GDM1 (cell line): ENCODE data around the gene METTL3.

Experiments used
- DNase-seq: peaks from one replicate; lab custom pipeline; 2025; lab: John Stamatoyannopoulos, UW

The METTL3 gene

DNA sequence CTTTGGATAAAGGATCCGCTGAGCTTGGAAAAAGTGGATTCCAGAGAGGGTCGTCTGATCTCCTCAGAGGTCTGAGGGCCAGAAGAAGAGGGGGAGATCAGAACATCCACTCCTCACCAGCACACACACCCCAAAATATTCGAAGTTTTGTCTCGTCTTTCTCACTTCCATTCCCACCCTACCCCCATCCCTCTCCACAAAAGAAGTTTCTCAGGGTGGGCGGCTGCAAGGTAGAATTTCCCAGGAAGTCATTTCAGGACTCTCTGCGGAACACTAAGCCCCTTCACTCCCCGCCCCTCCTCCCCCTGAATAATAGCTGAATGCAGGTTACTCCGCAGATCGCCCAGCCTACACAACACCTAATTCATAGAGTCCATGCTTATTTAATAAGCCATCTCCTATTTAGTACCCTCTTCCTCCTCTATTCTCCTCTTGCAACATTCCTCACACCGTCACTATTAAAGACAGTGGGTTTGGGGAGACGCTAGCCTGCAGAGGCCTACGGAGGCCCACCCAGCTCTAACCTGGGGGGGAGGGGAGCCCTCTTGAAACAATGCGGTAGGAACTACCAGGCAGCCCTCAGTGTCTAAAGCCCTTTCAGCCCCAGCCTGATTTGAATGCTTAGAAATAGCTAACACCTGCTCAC is 15.7 kb upstream of the METTL3 start:
- no peak for DNase-seq

DNA sequence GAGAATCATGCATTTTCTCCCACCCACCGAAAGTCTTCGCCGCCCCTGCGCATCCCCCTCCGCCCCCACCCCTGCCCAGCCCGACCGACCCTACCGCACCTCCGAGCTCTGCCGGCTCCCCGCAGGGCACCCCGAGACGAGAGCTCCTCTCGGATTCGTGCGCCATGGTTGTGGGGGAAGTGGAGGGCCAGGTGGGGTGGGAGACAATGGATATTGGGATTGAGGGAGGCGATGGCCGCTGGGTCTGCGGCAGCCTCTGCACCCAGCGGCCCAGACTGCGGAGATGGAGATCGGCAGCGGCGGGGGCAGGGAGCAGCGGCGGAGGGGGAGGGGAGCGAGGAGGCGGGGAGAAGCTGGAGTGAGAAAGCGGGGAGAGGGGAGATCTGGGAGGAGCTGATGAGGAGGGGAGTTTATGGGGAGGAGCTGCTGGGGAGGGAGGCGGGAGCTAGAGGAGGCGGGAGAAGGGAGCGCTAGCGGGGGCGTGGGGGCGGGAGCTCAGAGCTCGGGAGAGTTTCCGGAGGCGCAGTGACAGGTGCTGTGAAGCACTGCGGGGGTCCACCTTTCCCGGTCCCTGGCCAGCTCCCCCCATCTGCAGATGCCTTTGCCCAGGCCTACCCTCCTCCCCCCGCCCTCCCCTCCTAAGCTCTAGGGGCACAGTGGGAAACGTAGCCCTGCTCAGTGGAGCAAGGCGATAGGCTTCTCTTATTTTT is 15.0 kb upstream of the METTL3 start, which contains the start of gene SALL2:
Gene SALL2 (minus strand): TSS at position 385 of the 710 bp plus-strand sequence. CDS start 219 bp downstream, at position 166.
- DNase-seq = no peak

DNA sequence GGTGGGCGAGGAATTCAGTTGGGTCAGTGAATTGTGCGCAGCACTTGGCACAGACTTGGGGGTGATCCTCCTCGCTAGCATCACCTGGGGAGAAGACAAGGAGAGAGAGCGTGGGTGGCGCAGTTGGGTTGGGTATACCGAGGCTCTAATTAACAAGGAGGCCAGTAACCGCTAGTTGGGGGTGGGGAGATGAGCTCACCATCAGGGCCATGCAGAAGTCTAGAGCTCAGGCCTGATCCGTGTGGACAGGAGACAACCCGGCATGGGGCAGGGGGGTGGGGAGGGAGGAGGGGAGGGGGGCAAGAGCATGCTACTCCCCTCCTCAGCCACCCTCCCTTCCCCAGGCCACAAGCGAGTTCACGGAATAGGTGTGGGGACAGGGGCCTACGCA is 14.4 kb upstream of the METTL3 start:
- DNase-seq = no peak

DNA sequence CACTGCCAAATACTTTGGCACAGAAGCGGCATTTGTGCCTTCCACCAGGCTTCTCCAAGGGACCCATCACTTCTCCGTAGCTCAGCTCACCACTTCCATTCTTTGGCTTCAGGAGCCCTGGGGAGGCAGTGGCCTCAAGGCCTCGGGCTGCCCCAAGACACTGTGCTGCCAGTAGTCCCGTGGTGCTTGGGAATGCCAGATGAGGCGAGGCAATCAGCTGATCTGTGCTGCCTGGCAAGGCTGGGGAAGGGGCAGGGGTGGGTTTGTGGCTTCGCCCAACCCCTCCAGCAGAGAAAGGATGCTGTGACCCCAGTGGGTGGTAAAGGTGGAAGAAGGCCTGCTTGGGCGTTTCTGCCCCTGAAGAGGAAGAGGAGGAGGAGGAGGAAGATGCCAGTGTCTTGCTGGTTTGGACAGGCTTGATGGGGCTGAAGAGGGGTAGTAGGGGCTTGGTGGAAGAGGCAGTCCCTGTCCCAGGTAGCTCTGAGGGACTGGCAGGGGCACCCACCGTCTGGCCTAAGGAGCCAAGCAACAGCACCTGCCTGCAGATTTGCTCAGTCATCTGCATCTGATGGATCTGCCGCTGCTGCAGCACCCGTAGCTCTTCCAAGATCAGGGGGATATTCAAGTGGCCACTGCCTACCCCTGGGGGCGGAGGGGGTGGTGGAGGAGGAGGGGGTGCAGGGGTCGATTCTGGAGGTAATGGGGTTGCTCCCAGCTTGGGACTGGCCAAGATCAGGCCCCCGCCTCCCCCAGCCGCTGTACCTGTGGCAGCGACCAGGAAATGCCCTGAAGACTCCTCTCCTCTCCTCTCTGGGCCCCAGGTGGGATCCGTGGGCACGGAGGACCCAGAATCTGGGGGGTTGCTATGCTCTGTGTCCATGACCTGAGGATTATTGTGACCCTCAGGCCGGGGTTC is 13.7 kb upstream of the METTL3 start:
- DNase-seq = no peak

DNA sequence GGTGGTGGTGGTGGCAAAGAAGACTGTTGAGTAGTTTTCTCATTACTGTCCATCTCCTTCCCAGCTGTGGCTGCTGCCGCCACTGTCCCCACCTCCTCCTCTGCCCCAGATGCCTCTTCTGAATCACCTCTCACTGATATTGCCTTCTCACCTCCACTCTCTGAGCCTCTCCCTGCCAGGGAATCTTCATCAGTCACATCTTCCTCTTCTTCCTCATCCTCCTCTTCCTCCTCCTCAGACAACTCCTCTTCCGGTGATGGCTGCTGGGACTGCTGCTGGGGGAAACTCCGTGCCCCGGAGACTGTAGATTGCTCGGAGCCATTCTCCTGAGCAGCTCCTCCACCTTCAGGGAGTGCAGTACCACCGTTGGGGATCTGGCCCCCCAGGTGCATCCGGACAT is 12.1 kb upstream of the METTL3 start:
- no peak for DNase-seq

DNA sequence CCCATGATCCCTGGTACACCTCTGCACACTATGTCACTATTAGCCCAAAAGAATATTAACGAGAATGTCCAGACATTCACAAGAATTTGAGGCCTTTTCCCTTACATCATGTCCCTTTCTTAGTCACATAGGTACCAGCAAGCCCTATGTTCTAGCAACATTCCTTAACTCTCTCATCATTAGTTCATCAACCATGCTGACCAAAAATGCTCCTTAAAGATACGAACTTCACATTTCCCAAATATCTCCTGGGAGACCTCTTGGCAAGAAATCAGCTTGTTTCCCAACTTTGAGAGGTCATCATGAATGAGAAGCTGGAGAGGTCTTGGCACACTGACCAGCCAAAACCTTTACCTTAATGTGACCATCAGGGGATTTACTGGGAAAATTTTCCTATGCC is 10.4 kb upstream of the METTL3 start:
- DNase-seq = no peak

DNA sequence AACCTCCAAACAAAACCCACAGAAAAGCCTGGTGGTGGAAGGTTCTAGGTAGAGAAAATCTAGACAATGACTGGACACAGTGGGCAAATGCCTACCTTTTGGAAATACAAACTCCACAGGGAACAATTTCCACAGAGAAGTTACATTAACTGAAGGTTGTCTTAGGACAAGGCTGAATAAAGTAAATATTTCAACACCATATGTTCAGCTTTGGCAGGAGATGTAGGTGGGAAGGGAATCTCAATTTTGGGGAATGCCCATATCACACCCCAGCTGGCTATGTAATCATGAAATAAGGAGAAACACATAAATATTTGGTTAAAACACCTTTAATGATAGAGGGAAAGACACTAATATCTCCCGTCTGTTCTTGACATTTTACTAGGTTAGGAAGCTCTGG is 9.6 kb upstream of the METTL3 start:
- no peak for DNase-seq

DNA sequence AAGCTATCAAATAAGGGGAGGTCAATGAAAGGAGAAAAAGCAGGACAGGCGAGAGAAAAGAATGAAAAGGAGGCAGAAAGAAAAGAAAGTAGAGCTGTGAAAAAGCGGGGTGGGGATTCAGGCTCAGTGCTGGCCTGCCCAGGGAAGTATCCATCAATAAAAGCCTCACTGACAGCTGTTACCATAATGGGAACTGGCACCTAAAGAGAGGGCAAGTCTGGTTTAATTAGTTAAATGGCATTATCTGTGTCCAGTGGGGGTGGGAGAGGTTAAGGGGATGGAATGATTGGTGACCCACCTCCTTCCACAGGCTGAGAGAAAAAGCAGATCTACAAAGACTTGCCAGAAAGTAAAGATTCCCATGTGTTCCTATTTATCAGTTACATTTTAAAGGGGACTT is 7.6 kb upstream of the METTL3 start:
- no peak for DNase-seq

DNA sequence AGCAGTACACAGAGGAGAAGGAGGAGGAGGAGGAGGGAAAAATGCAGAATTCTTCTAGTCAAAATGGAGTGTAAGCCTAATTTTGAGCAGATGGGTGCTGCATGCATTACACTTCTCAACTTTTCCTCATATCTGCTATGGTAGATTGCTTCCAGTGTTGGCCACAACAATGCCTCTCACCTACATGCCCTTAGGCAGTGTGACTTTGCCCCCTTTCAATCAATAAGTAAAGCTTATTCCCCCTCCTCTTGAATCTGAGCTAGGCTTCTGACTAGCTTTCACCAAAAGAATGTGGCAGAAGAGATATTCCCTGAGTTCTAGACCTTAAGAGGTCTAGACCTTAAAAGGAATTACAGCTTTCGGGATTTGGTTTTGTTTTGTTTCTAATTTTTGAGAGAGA is 3.2 kb upstream of the METTL3 start:
- no peak for DNase-seq

DNA sequence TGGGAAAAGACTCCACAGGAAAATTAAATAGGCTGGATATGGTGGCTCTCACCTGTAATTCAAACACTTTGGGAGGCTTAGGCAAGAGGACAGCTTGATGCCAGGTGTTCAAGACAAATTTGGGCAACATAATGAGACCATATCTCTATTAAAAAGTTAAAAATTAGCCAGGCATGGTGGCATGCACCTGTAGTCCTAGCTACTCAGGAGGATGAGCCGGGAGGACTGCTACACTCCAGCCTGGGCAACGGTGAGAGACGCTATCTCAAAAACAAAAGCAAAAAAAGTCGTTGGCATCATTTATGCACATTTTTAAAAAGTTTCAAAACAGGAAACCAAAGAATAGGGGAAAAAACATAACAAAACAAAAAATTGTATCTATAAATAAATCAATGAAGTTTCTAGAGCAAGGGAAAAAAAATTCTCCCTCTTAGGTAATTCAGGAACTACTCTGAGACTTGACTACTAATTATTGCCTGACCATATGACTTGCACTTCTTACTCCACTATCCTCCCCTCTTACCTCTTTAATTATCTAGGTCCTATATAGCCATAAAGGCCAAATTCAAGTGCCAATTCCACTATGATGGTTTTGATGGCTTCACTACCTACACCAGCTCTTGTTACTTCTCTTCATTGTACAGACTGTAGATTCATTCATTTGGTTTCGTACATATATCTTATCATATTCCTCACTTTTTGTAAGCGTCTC is 1.6 kb downstream of the METTL3 start:
- no peak for DNase-seq

DNA sequence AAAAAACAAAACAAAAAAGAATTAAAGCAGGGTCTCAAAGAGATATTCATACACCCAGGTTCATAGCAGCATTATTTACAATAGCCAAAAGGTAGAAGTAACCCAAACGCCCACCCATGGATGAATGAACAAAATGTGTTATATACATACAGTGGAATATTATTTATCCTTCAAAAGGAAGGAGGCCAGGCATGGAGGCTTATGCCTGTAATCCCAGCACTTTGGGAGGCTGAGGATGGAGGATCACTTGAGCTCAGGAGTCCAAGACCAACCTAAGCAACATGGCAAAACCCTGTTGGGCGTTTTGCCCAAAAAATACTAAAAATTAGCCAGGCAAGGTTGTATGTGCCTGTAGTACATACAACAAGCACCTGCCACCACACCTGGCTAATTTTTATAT is 4.6 kb downstream of the METTL3 start:
- DNase-seq = no peak

DNA sequence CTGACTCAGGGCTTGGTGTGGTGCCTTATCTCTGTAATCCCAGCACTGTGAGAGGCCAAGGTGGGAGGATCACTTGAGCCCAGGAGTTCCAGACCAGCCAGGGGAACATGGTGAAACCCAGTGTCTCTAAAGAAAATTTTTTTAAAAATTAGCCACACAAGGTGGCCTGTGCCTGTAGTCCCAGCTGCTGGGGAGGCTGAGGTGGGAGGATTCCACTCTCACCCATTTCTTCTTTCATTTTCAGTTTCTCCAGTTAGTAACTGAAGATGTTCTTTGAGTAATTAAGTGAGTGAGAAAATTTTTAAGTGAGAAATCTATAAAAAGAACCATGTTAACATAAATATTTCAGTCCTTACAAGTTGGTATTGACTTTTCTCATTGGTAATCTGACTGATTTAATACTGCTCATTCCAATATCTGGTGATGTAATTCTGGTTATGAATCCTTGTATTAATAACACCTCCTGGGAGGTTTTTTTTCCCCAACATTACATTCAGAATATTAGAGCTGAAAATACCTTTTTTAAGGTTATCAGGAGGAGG is 6.1 kb downstream of the METTL3 start:
- no peak for DNase-seq

DNA sequence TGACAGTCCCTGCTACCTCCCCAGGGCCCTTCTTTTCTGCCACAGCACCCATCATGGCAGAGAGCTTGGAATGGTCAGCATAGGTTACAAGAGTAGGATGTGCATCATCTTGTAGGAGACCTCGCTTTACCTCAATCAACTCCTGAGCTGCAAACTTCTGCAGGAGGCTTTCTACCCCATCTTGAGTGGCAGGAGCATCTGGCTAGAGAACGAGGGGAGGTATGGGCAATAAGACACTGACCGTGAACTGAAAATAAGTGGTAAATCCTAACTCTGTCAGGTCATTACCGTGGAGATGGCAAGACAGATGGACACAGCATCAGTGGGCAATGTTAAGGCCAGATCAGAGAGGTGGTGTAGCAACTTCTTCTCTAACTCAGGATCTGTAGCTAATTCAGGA is 7.8 kb downstream of the METTL3 start:
- no peak for DNase-seq

DNA sequence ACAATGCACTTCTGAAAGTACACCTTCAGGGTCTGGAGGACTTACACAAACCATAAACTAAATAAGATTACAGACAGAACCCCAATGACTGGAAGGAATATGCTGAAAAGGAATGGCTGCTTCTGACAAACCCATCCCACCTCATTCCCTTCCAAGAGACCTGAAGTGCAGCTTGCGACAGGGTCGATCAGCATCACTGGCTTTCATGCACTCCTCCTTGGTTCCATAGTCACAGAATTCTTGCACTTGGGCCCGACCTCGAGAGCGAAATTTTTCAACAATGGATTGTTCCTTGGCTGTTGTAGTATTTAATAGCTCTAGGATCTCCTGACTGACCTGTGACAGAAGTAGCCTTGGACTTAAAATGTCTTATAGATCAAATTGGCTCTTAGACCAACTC is 9.6 kb downstream of the METTL3 start:
- DNase-seq = no peak

DNA sequence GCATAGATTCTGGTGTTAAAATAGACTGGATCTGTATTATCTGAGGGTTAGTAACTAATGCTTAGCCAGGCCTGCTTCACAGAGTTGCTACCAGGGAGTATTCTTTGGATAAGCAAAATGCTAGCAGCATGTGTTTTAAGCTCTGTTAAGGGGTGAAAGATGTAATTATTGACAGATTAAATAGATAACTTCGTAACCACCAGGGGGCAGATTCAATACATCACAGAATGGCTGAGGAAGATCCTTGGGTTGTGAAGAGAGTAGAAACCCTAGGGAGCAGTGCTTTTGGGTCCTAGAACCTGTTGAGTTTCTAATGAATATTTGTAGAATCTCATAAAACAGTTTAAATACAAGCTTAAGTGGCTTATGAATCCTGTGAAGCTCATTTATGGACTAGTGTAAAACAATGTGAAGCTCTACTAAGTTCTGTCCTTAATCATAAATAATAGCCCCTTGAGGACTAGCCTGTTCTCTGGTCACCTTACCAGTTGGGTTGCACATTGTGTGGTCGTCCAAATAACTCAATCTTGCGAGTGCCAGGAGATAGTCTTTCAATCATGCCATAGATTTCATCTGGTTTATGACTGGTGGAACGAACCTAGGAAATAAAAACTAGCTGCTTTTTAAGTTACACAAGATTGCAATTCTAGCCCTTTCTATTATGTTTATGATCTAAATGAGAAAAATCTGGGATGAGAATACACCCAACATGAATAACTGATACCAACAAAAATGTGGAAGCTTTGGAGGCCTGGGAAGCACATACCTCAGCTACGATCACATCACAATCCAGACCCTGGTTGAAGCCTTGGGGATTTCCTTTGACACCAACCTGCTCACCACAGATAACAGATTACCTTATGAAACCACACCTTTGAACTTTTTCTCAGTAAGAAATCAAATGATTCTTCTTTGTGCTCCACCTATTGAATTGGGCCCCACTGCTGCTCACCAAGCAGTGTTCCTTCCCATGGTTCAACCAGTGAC is 12.3 kb downstream of the METTL3 start:
- no peak for DNase-seq

DNA sequence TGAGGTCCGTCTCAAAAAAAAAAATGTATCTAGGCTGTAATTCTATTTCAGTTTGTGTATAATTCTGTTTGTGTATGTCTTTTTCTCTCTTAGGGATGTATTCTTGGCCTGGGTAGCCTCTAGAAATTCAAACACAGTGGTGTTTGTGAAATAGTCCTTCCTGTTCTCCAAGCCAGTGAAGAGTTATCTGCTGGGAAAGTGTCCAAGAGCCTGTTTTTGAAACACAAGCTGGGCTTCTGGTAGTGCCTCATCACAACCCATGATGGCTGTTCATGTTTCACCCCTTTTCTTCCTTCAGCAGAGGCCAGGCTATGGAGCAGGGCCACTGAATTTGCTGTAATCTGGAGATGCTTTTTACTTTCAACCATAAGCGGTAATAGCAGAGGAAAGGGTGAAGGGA is 14.7 kb downstream of the METTL3 start:
- no peak for DNase-seq

DNA sequence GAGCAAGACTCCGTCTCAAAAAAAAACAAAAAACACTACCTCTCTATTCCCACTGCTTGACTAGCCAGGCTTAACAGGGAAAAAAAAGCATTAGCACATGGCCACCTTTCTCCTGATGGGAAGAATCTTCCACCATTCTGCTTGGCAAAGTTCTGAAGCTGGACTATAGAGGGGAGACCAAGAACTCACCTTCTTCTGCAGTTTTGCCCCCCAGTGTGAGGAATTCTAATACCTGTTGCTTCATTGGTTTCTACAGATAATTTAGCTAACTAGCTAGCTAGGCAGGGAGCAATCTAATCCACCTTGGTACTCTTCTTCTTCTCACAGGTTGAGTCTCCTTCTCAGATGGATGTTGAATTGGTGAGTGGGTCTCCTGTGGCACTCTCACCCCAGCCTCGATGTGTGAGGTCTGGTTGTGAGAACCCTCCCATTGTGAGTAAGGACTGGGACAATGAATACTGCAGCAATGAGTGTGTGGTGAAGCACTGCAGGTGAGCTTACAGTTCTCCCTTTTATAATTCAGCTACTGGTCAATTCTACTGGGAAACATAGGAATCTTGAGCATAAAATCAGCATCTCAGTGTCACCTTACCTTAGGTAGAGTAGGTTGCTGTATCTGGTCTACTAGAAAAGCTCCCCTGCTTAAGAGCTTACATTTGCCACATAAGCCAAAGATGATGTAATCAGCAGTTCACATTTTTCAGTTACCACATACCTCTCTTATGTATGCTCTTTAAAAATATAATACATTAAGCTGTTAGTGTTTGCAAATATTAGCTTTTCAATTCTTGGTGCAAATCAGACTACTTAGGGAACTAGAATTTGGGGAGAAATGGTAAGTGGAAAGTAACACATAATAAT is 16.0 kb downstream of the METTL3 start:
- no peak for DNase-seq

DNA sequence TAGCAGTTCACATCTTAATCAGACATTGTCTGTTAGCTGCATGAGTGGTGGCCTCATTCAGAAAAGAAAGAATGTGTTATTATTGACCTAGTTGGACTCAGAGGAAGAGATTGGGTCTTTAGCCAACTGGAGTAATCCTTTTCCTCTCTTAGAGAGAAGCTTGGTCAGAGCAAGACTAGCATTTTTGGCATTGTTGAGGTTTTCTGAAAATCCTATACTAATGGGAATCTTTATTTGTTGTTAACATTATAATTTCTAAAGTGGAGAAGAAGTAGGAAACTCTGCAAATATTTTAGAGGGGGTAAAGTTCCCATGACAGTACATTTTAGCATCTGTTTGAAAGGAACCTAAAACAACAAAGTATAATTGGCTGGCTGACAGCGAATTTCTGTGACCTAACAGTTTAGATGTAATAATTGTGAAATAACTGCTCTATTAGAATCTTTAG is 24.5 kb downstream of the METTL3 start:
- no peak for DNase-seq

DNA sequence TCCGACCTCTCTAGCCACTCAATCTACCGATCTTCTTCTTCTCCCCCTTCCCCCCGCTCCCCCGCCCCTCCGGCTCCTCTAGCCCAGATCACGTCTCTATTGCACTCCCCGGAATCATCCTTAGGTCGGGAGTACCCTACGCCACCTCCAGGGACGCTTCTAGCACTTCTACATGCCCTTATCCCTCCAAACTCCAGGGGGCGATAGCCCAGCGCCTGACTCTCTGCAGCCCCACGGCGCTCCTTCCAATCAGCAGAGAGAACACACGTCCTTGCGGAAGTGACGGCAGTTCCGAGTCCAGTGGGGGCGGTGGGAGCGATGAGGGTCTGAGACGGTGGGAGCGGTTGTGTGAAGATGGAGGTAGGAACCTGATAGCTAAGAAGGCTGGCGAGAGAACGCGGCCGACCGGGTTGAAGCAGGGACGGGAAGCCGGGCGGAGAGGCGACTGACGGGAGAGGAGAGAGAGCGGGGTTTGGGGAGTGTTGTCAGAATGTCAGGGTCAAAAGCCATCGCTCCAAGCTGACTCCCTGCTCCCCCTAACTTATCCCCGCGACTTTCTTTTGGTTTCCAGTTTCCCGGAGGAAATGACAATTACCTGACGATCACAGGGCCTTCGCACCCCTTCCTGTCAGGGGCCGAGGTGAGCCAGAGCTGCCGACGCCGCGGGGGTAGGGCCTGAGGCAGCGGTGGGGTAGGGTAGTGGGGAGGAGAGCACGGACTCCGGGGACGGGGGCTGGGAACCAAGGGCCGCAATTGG is 34.0 kb downstream of the METTL3 start, which contains the start of the genes RAB2B and TOX4:
Gene RAB2B (minus strand): TSS at position 35 of the 757 bp plus-strand sequence. CDS start 87 bp downstream, outside the sequence.
Gene TOX4 (plus strand): TSS at position 271 of the 757 bp plus-strand sequence. CDS start 84 bp downstream, at position 355.
- peak; percentile 96 for DNase-seq
